ENCODE results near the gene GPR142. TPM values are rescaled to one million over a fixed set of nuclear protein-coding genes. Genes with fewer than 3 reads are reported as not detected.

GPR142 gene
- polyA plus RNA-seq, 1 donor (not counting 4 experiments of a cell fraction or from before 2014, with no cell fraction given): not detected

DNA sequence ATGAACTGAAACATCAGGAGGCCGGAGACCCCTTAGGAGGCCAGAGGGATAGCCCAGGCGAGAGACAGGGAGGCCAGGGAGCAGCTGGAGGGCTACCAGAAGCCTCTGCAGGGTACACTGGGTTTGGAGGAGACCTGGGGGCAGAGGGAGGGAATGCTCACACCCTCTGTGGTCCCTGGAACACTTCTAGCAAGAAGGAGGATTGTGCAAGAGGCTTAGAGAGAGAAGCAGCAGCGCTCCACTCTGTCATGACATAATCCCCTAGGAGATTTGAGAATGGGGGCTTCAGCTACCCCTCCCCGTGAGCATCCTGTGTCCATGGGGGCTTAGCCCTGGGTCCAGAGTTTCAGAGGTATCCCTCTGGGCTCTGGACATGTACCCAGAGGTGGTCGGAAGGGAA lies 15.8 kb downstream of the GPR142 start:
- Histone ChIP-seq H3K4me2 (ENCODE audit: control insufficient read depth, extremely low read depth, insufficient read depth, low read depth, low read length) (no peak overlapping the region), H3K9me1 (ENCODE audit: control insufficient read depth, extremely low read depth, insufficient read depth, low read length) (no peaks in the 10 kb centered on the region), H4K20me1 (ENCODE audit: control insufficient read depth, extremely low read depth, insufficient read depth, low read length) (no peaks in the 10 kb centered on the region), H2AFZ (ENCODE audit: control insufficient read depth, low read length) (no peak overlapping the region), H3K27me3 (ENCODE audit: control insufficient read depth, extremely low read depth, insufficient read depth, low read length) (peaks cover 8% of the 10 kb centered on the region), H3K9me3 (ENCODE audit: control insufficient read depth, low read depth, low read length) (no peaks in the 10 kb centered on the region), H3K4me3 (ENCODE audit: control insufficient read depth in 2 of 3, extremely low read depth in 1 of 3, insufficient read depth in 2 of 3, low read depth in 1 of 3, low read length in 3 of 3) (no peak overlapping the region), H3K4me1 (ENCODE audit: control insufficient read depth, extremely low read depth, insufficient read depth, low read length) (peaks cover 18% of the 10 kb centered on the region), H3K79me2 (ENCODE audit: control insufficient read depth, insufficient read depth, low read length) (no peaks in the 10 kb centered on the region), H3K9ac (ENCODE audit: control insufficient read depth, extremely low read depth, insufficient read depth, low read length) (no peak overlapping the region), H3K36me3 (ENCODE audit: control insufficient read depth in 2 of 2, extremely low read depth in 1 of 2, insufficient read depth in 2 of 2, low read length in 2 of 2) (no peaks in the 10 kb centered on the region), H3K27ac (ENCODE audit: control insufficient read depth, insufficient read depth, low read length) (no peak overlapping the region)
- TF ChIP-seq, protein P1, sequence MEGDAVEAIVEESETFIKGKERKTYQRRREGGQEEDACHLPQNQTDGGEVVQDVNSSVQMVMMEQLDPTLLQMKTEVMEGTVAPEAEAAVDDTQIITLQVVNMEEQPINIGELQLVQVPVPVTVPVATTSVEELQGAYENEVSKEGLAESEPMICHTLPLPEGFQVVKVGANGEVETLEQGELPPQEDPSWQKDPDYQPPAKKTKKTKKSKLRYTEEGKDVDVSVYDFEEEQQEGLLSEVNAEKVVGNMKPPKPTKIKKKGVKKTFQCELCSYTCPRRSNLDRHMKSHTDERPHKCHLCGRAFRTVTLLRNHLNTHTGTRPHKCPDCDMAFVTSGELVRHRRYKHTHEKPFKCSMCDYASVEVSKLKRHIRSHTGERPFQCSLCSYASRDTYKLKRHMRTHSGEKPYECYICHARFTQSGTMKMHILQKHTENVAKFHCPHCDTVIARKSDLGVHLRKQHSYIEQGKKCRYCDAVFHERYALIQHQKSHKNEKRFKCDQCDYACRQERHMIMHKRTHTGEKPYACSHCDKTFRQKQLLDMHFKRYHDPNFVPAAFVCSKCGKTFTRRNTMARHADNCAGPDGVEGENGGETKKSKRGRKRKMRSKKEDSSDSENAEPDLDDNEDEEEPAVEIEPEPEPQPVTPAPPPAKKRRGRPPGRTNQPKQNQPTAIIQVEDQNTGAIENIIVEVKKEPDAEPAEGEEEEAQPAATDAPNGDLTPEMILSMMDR (optimal IDR thresholded peaks at IDR 0.05 in 1 of 3, IDR thresholded peaks at IDR 0.05 in 1 of 3, conservative IDR thresholded peaks at IDR 0.05 in 1 of 3; ENCODE audit: extremely low read depth in 1 of 3, insufficient read depth in 2 of 3, low read length in 3 of 3): no peak
- no peak for TF ChIP-seq EZH2 (IDR thresholded peaks at IDR 0.05; ENCODE audit: low read length)
- dilution Hi-C loops (cut with MboI; ENCODE audit: extremely low pct_ligation_motif_present, low sequenced_read_pairs): no loop called here
- FAIRE-seq (no peak), DNase-seq (ENCODE audit: low read depth, low spot score) (no peak)

DNA sequence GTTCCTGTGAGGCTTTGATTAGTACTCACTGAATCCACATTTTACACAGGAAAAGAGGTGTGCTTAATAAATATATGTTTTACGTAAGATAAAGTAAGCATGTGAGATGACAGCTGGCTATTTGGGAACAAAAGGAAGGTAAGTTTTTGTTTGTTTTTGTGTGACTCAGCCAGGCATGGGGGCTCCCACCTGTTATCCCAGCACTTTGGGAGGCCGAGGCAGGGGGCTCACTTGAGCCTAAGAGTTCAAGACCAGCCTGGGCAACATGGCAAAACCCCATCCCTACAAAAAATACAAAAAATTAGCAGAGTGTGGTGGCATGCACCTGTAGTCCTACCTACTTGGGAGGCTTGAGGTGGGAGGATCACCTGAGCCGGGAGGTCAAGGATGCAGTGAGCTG lies 17.9 kb downstream of the GPR142 start:
- Histone ChIP-seq H3K9me1 (ENCODE audit: control insufficient read depth, extremely low read depth, insufficient read depth, low read length) (no peaks in the 10 kb centered on the region), H3K4me1 (ENCODE audit: control insufficient read depth, extremely low read depth, insufficient read depth, low read length) (peaks cover 11% of the 10 kb centered on the region), H4K20me1 (ENCODE audit: control insufficient read depth, extremely low read depth, insufficient read depth, low read length) (no peaks in the 10 kb centered on the region), H3K36me3 (ENCODE audit: control insufficient read depth in 2 of 2, extremely low read depth in 1 of 2, insufficient read depth in 2 of 2, low read length in 2 of 2) (no peaks in the 10 kb centered on the region), H3K27me3 (ENCODE audit: control insufficient read depth, extremely low read depth, insufficient read depth, low read length) (peaks cover 21% of the 10 kb centered on the region), H3K9me3 (ENCODE audit: control insufficient read depth, low read depth, low read length) (no peaks in the 10 kb centered on the region), H3K4me3 (ENCODE audit: control insufficient read depth in 2 of 3, extremely low read depth in 1 of 3, insufficient read depth in 2 of 3, low read depth in 1 of 3, low read length in 3 of 3) (no peak overlapping the region), H3K9ac (ENCODE audit: control insufficient read depth, extremely low read depth, insufficient read depth, low read length) (no peak overlapping the region), H3K4me2 (ENCODE audit: control insufficient read depth, extremely low read depth, insufficient read depth, low read depth, low read length) (no peak overlapping the region), H3K27ac (ENCODE audit: control insufficient read depth, insufficient read depth, low read length) (no peak overlapping the region), H2AFZ (ENCODE audit: control insufficient read depth, low read length) (no peak overlapping the region), H3K79me2 (ENCODE audit: control insufficient read depth, insufficient read depth, low read length) (no peaks in the 10 kb centered on the region)
- DNase-seq (ENCODE audit: low read depth, low spot score) (no peak), FAIRE-seq (no peak)
- dilution Hi-C loops (cut with MboI; ENCODE audit: extremely low pct_ligation_motif_present, low sequenced_read_pairs): no loop called here
- no peak for TF ChIP-seq EZH2 (IDR thresholded peaks at IDR 0.05; ENCODE audit: low read length)
- TF ChIP-seq, protein P1 (optimal IDR thresholded peaks at IDR 0.05 in 1 of 3, IDR thresholded peaks at IDR 0.05 in 1 of 3, conservative IDR thresholded peaks at IDR 0.05 in 1 of 3; ENCODE audit: extremely low read depth in 1 of 3, insufficient read depth in 2 of 3, low read length in 3 of 3): no peak

Data from keratinocyte (primary cell).